NCI-H446 (cell line): ENCODE data around the gene FH.
A peak's percentile ranks its signal among the peaks of the same experiment; 100 is the strongest.

Source experiments
- DNase-seq, 2 experiments: peaks; one replicate each; lab custom pipeline; 2025; lab: John Stamatoyannopoulos, UW

FH gene

GRCh38 chr1:241521718-241522117, 2.2 kb upstream of the FH start:
- no peak for DNase-seq

- no peak for DNase-seq
These were observed 518 bp upstream of the FH start for GRCh38 chr1:241520080-241520465.

GRCh38 chr1:241518476-241519307, 863 bp downstream of the FH start:
- no peak for DNase-seq

GRCh38 chr1:241513378-241513777, 6.2 kb downstream of the FH start:
- no peak for DNase-seq

GRCh38 chr1:241507189-241507863, 12.2 kb downstream of the FH start:
- DNase-seq = no peak

- DNase-seq = no peak
These were observed 16.1 kb downstream of the FH start for GRCh38 chr1:241503444-241503843.

GRCh38 chr1:241499910-241500309, 19.6 kb downstream of the FH start:
- DNase-seq = peak in 1 of 2 experiments; percentile 8

GRCh38 chr1:241495741-241496140, 23.8 kb downstream of the FH start:
- DNase-seq = no peak

- no peak for DNase-seq
These were observed 30.8 kb downstream of the FH start for GRCh38 chr1:241488739-241489138.

- peak in 1 of 2 experiments; percentile 33 for DNase-seq
These were observed 34.0 kb downstream of the FH start for GRCh38 chr1:241485554-241485992.

- DNase-seq = no peak
These were observed 34.4 kb downstream of the FH start for GRCh38 chr1:241485145-241485544.

GRCh38 chr1:241482761-241483250, 36.7 kb downstream of the FH start:
- DNase-seq = no peak

GRCh38 chr1:241479294-241479693, 40.3 kb downstream of the FH start:
- DNase-seq = no peak

GRCh38 chr1:241475671-241476070, 43.9 kb downstream of the FH start:
- no peak for DNase-seq

GRCh38 chr1:241473026-241473425, 46.5 kb downstream of the FH start:
- DNase-seq = no peak

- no peak for DNase-seq
These were observed 48.5 kb downstream of the FH start for GRCh38 chr1:241470908-241471590.

- DNase-seq = no peak
These were observed 49.2 kb downstream of the FH start for GRCh38 chr1:241470361-241470760.

GRCh38 chr1:241465673-241466072, 53.9 kb downstream of the FH start:
- DNase-seq = no peak

- DNase-seq = no peak
These were observed 54.6 kb downstream of the FH start for GRCh38 chr1:241464985-241465384.

- DNase-seq = no peak
These were observed 57.2 kb downstream of the FH start for GRCh38 chr1:241462391-241462790.

- DNase-seq = no peak
These were observed 59.3 kb downstream of the FH start for GRCh38 chr1:241460098-241460873.
